Activated T-cell treated with anti-CD3 and anti-CD28 coated beads, Interleukin-2, amount 50 U/mL, for 4 hours (primary cell): ENCODE measurements around the gene FIBCD1. TPM values are rescaled to one million over a fixed set of nuclear protein-coding genes. Genes with fewer than 3 reads are reported as not detected.

Experiments used
- ATAC-seq, 2 donors: fragments of 200-7000 bp; cut with Tn5 transposase; one replicate each; pipeline ENCODE4 v1.10.0; 2021
- DNase-seq: peaks from one replicate; pipeline ENCODE4 v3.0.0-alpha.2; 2020
- H3K27me3 Mint-ChIP-seq: one replicate; pipeline ENCODE4 v1.8.0; 2021; ENCODE audit warnings: low read depth, mixed read lengths
- H3K36me3 Mint-ChIP-seq: one replicate; pipeline ENCODE4 v1.8.0; 2022; ENCODE audit warnings: mixed read lengths; ENCODE audit not compliant: insufficient read depth
- H3K4me1 Mint-ChIP-seq: one replicate; pipeline ENCODE4 v1.8.0; 2021; ENCODE audit warnings: low read depth, mixed read lengths
- H3K4me3 Mint-ChIP-seq: one replicate; pipeline ENCODE4 v1.8.0; 2021; ENCODE audit warnings: mild to moderate bottlenecking, moderate library complexity, mixed read lengths
- H3K9me3 Mint-ChIP-seq: one replicate; pipeline ENCODE4 v1.8.0; 2021; ENCODE audit warnings: mixed read lengths
- total RNA-seq, 3 donors: library from RNA; stranded (reverse); gene quantifications; one replicate each; pipeline ENCODE4 v1.2.1, GENCODE V29; 2021

Gene FIBCD1
- total RNA-seq, 3 donors from 2014 or later, result not detected

DNA sequence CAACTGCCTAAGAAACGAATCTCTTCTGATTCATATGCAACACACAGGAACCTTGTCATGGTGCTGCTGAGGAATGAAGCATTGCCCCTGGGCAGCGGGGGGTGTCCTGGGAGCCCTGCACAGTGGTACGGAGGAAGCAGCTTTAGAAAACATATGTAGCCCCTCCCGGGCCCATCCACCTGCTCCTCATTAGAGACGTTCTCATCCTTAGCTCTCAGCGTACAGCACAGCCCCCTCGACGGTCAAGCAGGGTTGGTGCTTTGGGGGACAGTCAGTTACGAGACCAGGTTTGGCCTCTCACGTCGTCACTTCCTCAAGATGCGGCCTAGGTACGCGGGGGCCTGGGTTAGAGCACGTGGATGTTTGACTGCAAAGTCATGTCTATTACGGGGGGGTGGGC lies 41.5 kb upstream of the FIBCD1 start:
- no peak overlapping the region for H3K4me3 Mint-ChIP-seq
- DNase-seq, result no peak
- no peaks in the 10 kb centered on the region for H3K4me1 Mint-ChIP-seq
- no peaks in the 10 kb centered on the region for H3K9me3 Mint-ChIP-seq
- ATAC-seq, result no peak
- H3K27me3 Mint-ChIP-seq, result peaks cover 3% of the 10 kb centered on the region
- no peaks in the 10 kb centered on the region for H3K36me3 Mint-ChIP-seq

- ATAC-seq, result no peak
- peaks cover 3% of the 10 kb centered on the region for H3K27me3 Mint-ChIP-seq
- no peak overlapping the region for H3K4me3 Mint-ChIP-seq
- no peaks in the 10 kb centered on the region for H3K36me3 Mint-ChIP-seq
- no peaks in the 10 kb centered on the region for H3K4me1 Mint-ChIP-seq
- DNase-seq, result no peak
- H3K9me3 Mint-ChIP-seq, result no peaks in the 10 kb centered on the region
Measured at GRCh38 chr9:130979591-130980385, 40.7 kb upstream of the FIBCD1 start.

- Mint-ChIP-seq H3K27me3 (peaks cover 10% of the 10 kb centered on the region), H3K36me3 (no peaks in the 10 kb centered on the region), H3K4me1 (no peaks in the 10 kb centered on the region), H3K4me3 (no peak overlapping the region), H3K9me3 (no peaks in the 10 kb centered on the region)
- ATAC-seq, result no peak
- DNase-seq, result no peak
Measured at GRCh38 chr9:130977811-130978221, 38.8 kb upstream of the FIBCD1 start.

DNA sequence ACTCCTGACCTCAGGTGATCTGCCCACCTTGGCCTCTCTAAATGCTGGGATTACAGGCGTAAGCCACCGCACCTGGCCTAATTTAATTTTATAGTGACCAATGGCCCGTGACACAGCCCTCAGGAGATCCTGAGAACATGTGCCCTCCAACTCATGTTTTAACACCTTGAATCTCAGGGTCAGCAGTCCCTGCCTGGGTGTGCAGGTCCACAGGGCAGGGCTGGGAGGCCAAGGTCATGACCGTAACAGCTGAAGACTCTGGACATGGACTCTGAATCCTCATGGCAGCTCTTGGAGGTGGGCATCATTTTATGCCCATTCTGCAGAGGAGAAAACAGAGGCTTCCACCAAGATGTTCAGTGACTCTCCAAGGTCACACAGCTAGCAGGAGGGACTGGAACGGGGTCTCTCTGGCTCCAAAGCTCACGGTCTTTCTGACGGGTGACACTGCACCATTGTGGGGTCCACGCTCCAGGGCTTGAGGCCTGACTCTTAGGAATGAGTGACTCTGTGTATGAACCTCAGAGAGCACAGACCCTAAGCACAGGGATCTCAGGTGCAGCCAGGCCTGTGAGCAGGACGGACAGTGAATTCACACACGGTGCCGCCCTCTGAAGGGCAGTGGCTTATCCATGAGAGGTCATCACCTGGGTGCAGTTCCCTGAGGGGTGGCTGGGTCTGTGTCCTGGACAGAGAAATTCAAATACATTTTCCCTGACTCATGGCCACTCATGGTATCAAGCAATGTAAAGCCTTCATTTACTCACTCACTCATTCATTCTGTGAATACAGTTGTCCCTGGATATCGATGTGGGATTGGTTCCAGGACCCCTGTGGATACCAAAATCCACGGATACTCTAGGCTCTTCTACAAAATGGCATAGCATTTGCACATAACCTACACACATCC lies 37.1 kb upstream of the FIBCD1 start:
- no peaks in the 10 kb centered on the region for H3K9me3 Mint-ChIP-seq
- H3K27me3 Mint-ChIP-seq, result peaks cover 21% of the 10 kb centered on the region
- H3K4me3 Mint-ChIP-seq, result no peak overlapping the region
- no peak for ATAC-seq
- no peak for DNase-seq
- H3K36me3 Mint-ChIP-seq, result no peaks in the 10 kb centered on the region
- H3K4me1 Mint-ChIP-seq, result no peaks in the 10 kb centered on the region

DNA sequence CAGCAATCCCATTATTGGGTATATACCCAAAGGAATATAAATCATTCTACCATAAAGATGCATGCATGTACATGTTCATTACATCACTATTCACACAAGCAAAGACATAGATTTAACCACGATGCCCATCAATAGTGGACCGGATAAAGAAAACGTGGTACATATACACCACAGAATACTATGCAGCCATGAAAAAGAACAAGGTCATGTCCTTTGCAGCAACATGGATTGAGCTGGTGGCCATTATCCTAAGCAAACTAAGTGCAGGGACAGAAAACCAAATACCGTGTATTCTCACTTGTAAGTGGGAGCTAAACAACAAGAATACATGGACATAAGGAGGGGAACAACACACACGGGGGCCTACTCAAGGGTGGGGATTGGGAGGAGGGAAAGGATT lies 36.1 kb upstream of the FIBCD1 start:
- ATAC-seq (no peak), DNase-seq (no peak)
- Mint-ChIP-seq H3K4me1 (no peaks in the 10 kb centered on the region), H3K36me3 (no peaks in the 10 kb centered on the region), H3K27me3 (peaks cover 20% of the 10 kb centered on the region), H3K9me3 (no peaks in the 10 kb centered on the region), H3K4me3 (no peak overlapping the region)

DNA sequence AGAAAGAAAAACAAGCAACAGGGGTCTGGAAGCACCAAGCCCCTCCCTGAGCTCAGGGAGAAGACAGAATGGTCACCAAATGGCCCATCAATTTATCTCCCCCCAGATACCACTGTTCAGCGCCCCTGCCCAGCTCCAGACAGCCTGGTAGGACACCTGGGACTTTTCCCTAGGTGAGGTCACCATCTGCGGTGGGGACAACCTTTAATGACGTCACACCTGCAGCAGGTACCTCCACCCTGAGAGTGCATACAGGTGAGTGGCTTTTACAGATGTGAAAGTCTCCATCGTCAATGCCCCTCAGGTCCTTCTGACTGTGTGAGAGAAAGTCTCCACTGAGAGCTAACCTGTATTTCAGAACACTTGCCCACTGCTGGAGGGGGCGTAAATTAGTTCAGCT lies 35.6 kb upstream of the FIBCD1 start:
- no peaks in the 10 kb centered on the region for H3K9me3 Mint-ChIP-seq
- DNase-seq (no peak), ATAC-seq (no peak)
- H3K4me1 Mint-ChIP-seq, result no peaks in the 10 kb centered on the region
- H3K4me3 Mint-ChIP-seq, result no peak overlapping the region
- H3K36me3 Mint-ChIP-seq, result no peaks in the 10 kb centered on the region
- peaks cover 20% of the 10 kb centered on the region for H3K27me3 Mint-ChIP-seq

GRCh38 chr9:130973686-130974281 lies 34.7 kb upstream of the FIBCD1 start:
- Mint-ChIP-seq H3K27me3 (peaks cover 20% of the 10 kb centered on the region), H3K4me1 (no peaks in the 10 kb centered on the region), H3K9me3 (no peaks in the 10 kb centered on the region), H3K36me3 (no peaks in the 10 kb centered on the region), H3K4me3 (no peak overlapping the region)
- DNase-seq (no peak), ATAC-seq (no peak)

DNA sequence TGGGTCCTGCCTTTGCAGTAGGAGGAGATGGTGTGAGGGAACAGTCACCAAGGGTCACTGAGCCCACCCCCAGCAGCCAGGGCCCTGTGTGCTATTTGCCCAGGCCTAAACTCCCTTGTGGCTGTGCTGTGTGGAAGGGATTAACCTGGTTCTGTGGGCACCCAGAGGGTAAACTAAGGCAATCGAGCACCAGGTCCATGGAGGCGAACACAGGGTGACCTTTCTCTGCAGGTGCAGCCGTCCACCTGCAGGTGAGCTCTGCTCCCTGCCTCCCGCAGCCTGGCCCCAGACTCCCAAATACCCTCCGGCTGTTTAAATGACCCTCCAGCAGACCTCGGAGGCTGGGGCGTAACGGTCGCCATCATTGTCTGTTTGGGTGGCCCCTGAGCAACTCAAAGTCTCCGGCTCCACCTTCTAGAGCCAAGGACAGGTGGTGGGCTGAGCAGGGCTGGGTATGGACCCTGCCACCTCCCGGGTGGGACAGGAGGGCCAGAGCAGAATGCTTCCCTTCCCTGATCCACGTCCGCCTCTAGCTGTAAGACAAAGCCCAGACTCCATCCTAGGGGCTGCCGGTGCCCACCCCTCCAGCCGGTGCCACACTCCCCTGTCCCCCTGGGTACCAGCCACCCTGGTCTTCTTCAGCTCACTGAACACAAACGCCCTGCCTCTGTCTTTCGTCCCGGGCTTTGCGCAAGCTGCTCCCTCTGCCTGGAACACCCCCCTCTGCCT lies 34.1 kb upstream of the FIBCD1 start:
- H3K4me3 Mint-ChIP-seq, result no peak overlapping the region
- no peaks in the 10 kb centered on the region for H3K9me3 Mint-ChIP-seq
- ATAC-seq (no peak), DNase-seq (no peak)
- peaks cover 20% of the 10 kb centered on the region for H3K27me3 Mint-ChIP-seq
- no peaks in the 10 kb centered on the region for H3K36me3 Mint-ChIP-seq
- H3K4me1 Mint-ChIP-seq, result no peaks in the 10 kb centered on the region

DNA sequence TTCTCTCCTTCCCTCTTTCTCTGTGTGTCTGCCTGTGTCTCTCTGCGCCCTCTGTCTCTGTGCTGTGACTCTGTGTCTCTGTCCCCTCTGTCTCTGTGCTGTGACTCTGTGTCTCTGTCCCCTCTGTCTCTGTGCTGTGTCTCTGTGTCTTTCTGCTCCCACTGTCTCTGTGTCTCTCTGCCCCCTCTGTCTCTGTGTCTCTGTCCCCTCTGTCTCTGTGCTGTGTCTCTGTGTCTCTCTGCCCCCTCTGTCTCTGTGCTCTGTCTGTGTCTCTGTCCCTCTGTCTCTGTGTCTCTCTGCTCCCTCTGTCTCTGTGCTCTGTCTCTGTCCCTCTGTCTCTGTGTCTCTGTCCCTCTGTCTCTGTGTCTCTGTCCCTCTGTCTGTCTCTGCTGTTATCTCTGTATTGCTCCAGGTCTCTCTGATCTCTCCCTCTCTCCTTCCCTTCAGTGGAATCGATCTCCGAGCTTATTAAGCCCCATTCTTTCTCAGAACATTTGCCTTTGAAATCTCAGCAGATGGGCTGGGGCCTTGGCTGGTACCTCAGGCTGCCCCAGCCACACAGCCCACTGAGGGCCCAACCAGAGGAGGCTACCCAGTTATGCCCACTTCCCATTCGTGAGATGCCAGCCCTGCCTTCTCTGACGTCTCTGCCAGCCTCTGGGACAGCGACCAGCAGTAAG lies 33.4 kb upstream of the FIBCD1 start:
- H3K36me3 Mint-ChIP-seq, result no peaks in the 10 kb centered on the region
- H3K27me3 Mint-ChIP-seq, result peaks cover 20% of the 10 kb centered on the region
- DNase-seq, result no peak
- no peaks in the 10 kb centered on the region for H3K9me3 Mint-ChIP-seq
- no peak overlapping the region for H3K4me3 Mint-ChIP-seq
- no peak for ATAC-seq
- no peaks in the 10 kb centered on the region for H3K4me1 Mint-ChIP-seq

DNA sequence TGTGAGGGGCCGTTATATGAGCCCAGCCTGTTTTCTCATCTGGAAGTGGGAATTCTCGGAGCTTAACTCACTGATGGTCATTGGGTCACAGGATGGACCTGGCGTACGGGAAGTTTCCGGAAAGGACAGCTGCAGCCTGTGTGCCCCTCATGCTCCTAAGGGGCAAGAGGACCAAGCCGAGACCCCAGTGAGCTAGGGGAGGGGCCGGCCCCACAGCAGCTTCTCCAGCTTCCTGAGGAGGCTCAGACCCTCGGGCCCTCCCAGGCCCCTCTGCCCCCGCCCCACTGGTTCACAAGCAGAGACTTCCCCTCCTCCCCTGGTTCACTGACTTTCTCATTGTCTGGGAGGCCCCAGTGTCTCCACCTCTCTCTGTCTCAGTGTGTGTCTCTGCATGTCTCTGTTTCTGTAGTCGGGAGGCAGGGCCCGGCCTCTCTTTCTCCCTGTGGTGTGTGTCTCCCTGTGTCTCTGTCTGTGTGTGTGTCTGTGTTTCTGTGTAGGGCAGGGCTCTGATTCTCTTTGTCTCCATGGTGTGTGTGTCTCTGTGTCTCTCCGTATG lies 32.3 kb upstream of the FIBCD1 start:
- DNase-seq (no peak), ATAC-seq (no peak)
- Mint-ChIP-seq H3K27me3 (peaks cover 20% of the 10 kb centered on the region), H3K9me3 (no peaks in the 10 kb centered on the region), H3K4me1 (no peaks in the 10 kb centered on the region), H3K4me3 (no peak overlapping the region), H3K36me3 (no peaks in the 10 kb centered on the region)

DNA sequence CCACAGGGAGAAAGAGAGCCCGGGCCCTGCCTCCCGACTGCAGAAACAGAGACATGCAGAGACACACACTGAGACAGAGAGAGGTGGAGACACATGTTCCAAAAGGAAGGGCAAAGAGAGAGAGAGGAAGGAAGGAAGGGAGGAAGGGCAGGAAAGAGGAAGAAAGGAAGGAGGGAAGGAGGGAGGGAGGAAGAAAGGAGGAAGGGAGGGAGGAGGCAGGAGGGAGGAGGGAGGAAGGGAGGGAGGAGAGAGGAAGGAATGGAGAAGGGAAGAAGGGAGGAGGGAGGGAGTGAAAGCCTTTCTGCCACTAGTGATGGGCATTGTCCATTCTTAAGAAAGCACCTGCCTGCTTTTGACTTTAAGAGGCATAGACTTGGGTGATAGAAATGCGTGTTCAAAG lies 31.8 kb upstream of the FIBCD1 start:
- no peak for ATAC-seq
- H3K4me3 Mint-ChIP-seq, result no peak overlapping the region
- DNase-seq, result no peak
- peaks cover 20% of the 10 kb centered on the region for H3K27me3 Mint-ChIP-seq
- no peaks in the 10 kb centered on the region for H3K9me3 Mint-ChIP-seq
- H3K36me3 Mint-ChIP-seq, result no peaks in the 10 kb centered on the region
- no peaks in the 10 kb centered on the region for H3K4me1 Mint-ChIP-seq

- no peak for DNase-seq
- H3K27me3 Mint-ChIP-seq, result peaks cover 20% of the 10 kb centered on the region
- ATAC-seq, result no peak
- H3K36me3 Mint-ChIP-seq, result no peaks in the 10 kb centered on the region
- H3K9me3 Mint-ChIP-seq, result no peaks in the 10 kb centered on the region
- no peak overlapping the region for H3K4me3 Mint-ChIP-seq
- no peaks in the 10 kb centered on the region for H3K4me1 Mint-ChIP-seq
Measured at GRCh38 chr9:130970052-130970451, 31.0 kb upstream of the FIBCD1 start.

GRCh38 chr9:130965680-130966079 lies 26.6 kb upstream of the FIBCD1 start:
- DNase-seq, result no peak
- Mint-ChIP-seq H3K27me3 (peaks cover 7% of the 10 kb centered on the region), H3K36me3 (no peaks in the 10 kb centered on the region), H3K4me3 (no peak overlapping the region), H3K4me1 (no peaks in the 10 kb centered on the region), H3K9me3 (no peaks in the 10 kb centered on the region)
- no peak for ATAC-seq
